Measurements from ENCODE around the gene SCAMP3. TPM values are rescaled to one million over a fixed set of nuclear protein-coding genes. Genes with fewer than 3 reads are reported as not detected.

The SCAMP3 gene
- total RNA-seq = 27.2 and 45.4 TPM in 2 replicates

DNA sequence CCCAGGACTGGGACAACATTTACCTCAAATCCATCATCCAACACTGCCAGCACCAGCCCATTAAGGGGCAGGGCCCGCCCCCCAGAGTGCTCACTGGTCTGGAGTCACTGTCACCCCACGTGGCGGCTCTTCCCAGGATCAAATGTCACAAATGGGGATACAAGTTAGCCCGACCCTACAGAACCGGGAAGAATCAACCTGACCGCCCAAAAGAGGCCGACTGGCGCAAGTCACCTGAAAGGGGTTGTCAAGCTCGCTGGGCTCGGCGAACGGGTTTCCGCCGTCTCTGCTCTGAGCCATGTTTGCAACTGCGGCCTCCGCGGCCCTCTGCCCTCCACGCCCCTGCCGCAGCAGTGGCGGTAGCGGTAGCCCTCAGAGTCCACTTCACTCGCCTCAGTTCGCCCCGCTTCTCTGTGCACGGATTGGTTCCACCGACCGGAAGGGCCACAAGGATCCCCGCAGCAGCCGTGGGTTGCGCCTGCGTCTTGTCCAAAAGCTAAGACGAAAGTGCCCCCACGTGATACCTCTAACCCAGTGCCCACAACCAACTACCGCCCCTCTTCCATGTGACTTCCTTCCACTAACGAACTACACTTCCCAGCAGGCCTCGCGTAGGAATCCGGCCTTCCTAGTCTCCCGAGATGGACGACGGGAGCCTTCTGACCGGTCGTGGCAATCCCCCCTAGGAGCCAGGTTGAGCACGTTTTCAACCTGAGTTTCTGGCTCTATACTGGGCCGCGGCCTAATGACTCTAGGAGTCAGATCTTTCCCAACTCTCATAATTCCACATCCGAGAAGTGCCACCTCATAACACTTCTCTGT lies at the start of gene SCAMP3:
Gene SCAMP3, minus strand, starts transcription at position 509 of the 822 bp plus-strand sequence. Its CDS starts 209 bp downstream, at position 300.

DNA sequence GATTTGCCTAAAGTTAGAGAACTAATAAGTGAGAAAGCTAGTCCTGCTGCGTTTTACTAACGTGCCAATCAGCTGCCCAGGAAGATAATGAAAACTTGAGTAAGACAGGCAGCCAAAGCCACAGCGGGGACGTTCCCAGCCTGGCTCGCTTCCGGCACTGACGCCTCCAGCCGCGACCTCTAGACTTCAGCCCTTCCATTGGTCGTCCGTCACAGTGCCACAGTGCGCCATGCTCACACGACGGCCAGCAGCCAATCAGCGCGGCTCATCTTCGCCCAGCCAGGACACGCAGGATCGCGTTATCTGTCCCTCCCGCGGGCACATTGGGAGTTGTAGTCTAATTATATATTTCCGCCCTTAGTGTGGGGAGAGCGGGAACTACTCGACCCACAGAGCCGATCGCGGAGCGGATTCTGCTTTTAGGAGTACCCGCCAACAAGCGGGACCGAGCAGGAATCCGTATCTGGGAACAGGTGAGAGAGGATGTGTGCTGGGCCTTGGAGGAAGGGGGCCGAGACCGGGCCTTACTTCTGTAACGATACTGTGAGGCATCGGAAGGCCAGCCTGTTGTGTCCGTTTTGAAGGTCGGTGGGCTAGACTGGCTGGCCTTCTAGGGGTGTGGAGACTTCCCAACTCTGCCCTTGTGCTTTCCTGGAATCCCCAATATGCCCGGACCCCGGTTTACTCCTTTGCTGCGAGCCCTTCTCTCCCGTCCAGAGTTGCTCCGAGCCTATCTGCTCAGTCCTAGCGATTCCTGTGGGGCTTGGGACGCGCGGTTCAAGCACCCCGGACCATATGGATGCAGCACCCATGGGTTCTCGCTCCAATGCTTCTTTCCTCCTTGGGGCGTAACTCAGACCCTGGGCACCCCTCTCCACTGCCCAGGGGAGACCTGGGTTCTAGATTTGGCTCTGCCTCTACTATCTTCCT lies 46.6 kb upstream of the SCAMP3 start, which contains the start of gene FDPS:
Gene FDPS, plus strand, starts transcription at position 374 of the 930 bp plus-strand sequence. CDS start 924 bp downstream, outside the sequence.

DNA sequence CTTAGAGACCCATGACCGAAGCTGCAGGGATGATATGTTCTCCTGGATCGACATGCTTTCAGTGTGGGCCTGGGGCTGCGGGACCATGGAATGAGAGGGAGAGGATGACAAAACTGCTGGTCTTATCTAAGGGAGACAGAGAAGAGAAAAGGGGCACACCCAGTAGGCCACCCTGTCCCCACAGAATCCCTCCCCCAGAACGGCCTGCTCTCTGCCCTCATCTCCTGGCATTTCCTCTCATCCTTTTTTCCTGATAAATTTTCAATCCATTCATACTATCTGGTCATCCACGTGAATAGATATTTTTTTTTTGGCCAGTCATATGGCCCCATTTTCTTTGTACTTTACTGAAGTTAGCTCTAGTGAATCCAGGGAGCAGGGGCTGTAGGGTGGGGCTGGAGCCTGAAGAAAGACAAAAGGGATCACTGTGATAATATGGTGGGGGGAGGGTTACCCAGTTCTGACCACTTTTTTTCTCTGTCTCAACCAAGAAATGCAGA lies 39.2 kb upstream of the SCAMP3 start, which contains the start of gene PKLR:
Gene PKLR, minus strand, starts transcription at position 97 of the 500 bp plus-strand sequence. Its CDS starts 43 bp downstream, at position 54.

GRCh38 chr1:155277070-155277901 lies 15.1 kb upstream of the SCAMP3 start, which contains the start of gene HCN3:
Gene HCN3, plus strand, starts transcription at chr1:155277463. Its CDS starts 128 bp downstream, at chr1:155277591.

GRCh38 chr1:155273343-155274245 lies 11.4 kb upstream of the SCAMP3 start, which contains the start of gene CLK2:
Gene CLK2, minus strand, starts transcription at chr1:155273504. Its CDS starts 2,527 bp downstream, at chr1:155270977.

GRCh38 chr1:155255243-155256007 lies 6.7 kb downstream of the SCAMP3 start, which contains the start of gene ENTREP3:
Gene ENTREP3, minus strand, starts transcription at chr1:155255483. Its CDS starts 606 bp downstream, at chr1:155254877.

DNA sequence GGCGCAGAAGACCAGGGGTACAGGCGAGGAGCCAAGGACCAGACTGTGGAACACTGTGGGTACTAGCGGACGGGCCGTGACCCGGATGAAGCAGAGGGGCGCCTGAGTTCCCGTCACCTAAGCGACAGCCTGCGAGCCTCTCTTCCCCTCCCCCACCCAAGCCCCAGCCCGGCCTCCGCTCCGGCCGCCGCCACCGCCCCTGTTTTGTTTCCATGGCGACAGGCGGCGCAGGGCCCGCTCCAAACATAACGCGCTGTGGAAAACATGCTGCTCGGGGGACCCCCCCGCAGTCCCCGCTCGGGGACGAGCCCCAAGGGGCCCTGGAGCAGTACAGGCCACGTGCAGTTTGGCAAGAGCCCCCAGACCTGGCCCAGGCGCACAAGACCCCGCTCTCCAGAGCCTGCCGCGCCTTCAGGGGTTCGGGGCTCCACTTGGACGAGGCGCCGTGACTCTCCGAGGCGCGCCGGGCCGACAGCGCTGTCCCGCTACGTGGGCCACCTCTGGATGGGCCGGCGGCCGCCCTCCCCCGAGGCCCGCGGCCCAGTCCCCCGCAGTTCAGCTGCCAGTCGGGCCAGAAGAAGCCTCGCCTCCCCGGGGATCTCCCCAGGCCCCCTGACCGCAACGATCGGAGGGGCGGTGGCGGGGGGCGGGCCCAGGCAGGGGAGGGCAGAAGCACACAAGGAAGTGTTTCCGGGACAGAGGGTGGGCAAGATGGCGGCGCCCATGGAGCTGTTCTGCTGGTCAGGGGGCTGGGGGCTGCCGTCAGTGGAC lies 53.4 kb downstream of the SCAMP3 start, which contains the start of gene MTX1:
Gene MTX1, plus strand, starts transcription at position 155 of the 771 bp plus-strand sequence. Its CDS starts 110 bp downstream, at position 265.

GRCh38 chr1:155207806-155208540 lies 54.2 kb downstream of the SCAMP3 start, which contains the start of gene THBS3:
Gene THBS3, minus strand, starts transcription at chr1:155207897. Its CDS starts 21 bp downstream, at chr1:155207876.

Other genes with a start within 250 kb of the SCAMP3 start
- under 0.01 and 0.13 TPM in 2 replicates for gene DCST2, start 228.6 kb downstream of the SCAMP3 start, total RNA-seq
- gene DCST1, start 228.5 kb downstream of the SCAMP3 start, total RNA-seq = not detected in 2 replicates
- 241 and 324 TPM in 2 replicates for gene ADAM15, start 211.0 kb downstream of the SCAMP3 start, total RNA-seq
- gene EFNA4, start 198.6 kb downstream of the SCAMP3 start, total RNA-seq = 4.2 and 13.6 TPM in 2 replicates
- gene EFNA3, start 183.5 kb downstream of the SCAMP3 start, total RNA-seq = 1.3 and 1.8 TPM in 2 replicates
- gene EFNA1, start 134.5 kb downstream of the SCAMP3 start, total RNA-seq = 99.7 and 161 TPM in 2 replicates
- gene SLC50A1, start 126.5 kb downstream of the SCAMP3 start, total RNA-seq = 22.8 and 26.1 TPM in 2 replicates
- 20.9 and 56.7 TPM in 2 replicates for gene DPM3, start 121.8 kb downstream of the SCAMP3 start, total RNA-seq
- gene KRTCAP2, start 89.1 kb downstream of the SCAMP3 start, total RNA-seq = 96.2 and 98.4 TPM in 2 replicates
- 1.6 and 4.5 TPM in 2 replicates for gene TRIM46, start 88.5 kb downstream of the SCAMP3 start, total RNA-seq
- 9.4 and 18.5 TPM in 2 replicates for gene THBS3, start 54.5 kb downstream of the SCAMP3 start, total RNA-seq
- gene MTX1, start 53.7 kb downstream of the SCAMP3 start, total RNA-seq = 30.3 and 31.6 TPM in 2 replicates
- gene ENTREP3, start 6.9 kb downstream of the SCAMP3 start, total RNA-seq = 3.4 and 7.2 TPM in 2 replicates
- gene CLK2, start 11.1 kb upstream of the SCAMP3 start, total RNA-seq = 15.5 and 45.7 TPM in 2 replicates
- 0.32 and 1.0 TPM in 2 replicates for gene HCN3, start 15.1 kb upstream of the SCAMP3 start, total RNA-seq
- 0.06 TPM in 1 of 2 replicates, not detected in the other for gene PKLR, start 39.1 kb upstream of the SCAMP3 start, total RNA-seq
- gene FDPS, start 46.5 kb upstream of the SCAMP3 start, total RNA-seq = 337 and 454 TPM in 2 replicates
- 11.3 and 12.4 TPM in 2 replicates for gene RUSC1, start 58.5 kb upstream of the SCAMP3 start, total RNA-seq